Measurements from ENCODE around the gene HES6. TPM values are rescaled to one million over a fixed set of nuclear protein-coding genes. Genes with fewer than 3 reads are reported as not detected.

The HES6 gene
- total RNA-seq, 1 donor from 2014 or later: 1.8 TPM

Other genes starting within 250 kb of the HES6 start
- gene SCLY, start 179.0 kb downstream of the HES6 start, total RNA-seq: 8.7 TPM
- gene ESPNL, start 139.7 kb downstream of the HES6 start, total RNA-seq: 0.69 TPM
- 3.3 TPM for gene KLHL30, start 101.4 kb downstream of the HES6 start, total RNA-seq
- 0.30 TPM for gene ERFE, start 81.1 kb downstream of the HES6 start, total RNA-seq
- gene ILKAP, start 36.3 kb downstream of the HES6 start, total RNA-seq: 38.4 TPM
- gene PER2, start 48.6 kb upstream of the HES6 start, total RNA-seq: 14.0 TPM
- 9.4 TPM for gene TRAF3IP1, start 80.5 kb upstream of the HES6 start, total RNA-seq
- 13.4 TPM for gene ASB1, start 186.9 kb upstream of the HES6 start, total RNA-seq